LNCaP clone FGC (cell line): Measurements from ENCODE around the gene MPHOSPH6.

ENCODE experiments used
- DNase-seq: peaks from one replicate; pipeline ENCODE4 v3.0.0-alpha.2; 2011; ENCODE audit warnings: low read depth
- H3K4me3 ChIP-seq: 2 replicates; pipeline ENCODE4 v1.5.1; 2011; ENCODE audit warnings: mild to moderate bottlenecking, low read depth, low read length, control low read depth
- TF ChIP-seq, protein P1 (sequence below): IDR thresholded peaks from 2 replicates; pipeline ENCODE4 v1.5.1; 2012; ENCODE audit warnings: mild to moderate bottlenecking; ENCODE audit not compliant: control insufficient read depth, insufficient read depth; ENCODE audit errors: extremely low read depth

MPHOSPH6 gene

DNA sequence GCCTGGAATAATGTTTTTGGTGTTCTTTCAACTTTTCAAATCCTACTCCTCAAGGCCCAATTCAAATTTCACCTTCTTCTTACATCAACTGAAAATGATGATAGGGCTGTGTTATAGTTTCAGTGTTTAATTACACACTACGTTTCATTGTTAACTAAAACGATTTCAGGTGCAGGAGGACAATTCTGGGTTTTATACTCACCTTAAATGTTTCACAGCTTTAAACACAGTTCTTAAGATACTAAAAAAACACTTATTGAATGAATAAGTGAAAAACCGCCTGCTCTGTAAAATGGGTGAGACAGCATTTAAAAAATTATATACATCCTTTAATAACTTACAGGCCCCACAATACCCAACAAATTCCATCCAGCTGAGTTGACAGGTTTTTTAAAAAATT lies 6.2 kb upstream of the MPHOSPH6 start:
- H3K4me3 ChIP-seq, result no peak overlapping the region
- TF ChIP-seq, protein P1, sequence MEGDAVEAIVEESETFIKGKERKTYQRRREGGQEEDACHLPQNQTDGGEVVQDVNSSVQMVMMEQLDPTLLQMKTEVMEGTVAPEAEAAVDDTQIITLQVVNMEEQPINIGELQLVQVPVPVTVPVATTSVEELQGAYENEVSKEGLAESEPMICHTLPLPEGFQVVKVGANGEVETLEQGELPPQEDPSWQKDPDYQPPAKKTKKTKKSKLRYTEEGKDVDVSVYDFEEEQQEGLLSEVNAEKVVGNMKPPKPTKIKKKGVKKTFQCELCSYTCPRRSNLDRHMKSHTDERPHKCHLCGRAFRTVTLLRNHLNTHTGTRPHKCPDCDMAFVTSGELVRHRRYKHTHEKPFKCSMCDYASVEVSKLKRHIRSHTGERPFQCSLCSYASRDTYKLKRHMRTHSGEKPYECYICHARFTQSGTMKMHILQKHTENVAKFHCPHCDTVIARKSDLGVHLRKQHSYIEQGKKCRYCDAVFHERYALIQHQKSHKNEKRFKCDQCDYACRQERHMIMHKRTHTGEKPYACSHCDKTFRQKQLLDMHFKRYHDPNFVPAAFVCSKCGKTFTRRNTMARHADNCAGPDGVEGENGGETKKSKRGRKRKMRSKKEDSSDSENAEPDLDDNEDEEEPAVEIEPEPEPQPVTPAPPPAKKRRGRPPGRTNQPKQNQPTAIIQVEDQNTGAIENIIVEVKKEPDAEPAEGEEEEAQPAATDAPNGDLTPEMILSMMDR, result no peak
- no peak for DNase-seq

DNA sequence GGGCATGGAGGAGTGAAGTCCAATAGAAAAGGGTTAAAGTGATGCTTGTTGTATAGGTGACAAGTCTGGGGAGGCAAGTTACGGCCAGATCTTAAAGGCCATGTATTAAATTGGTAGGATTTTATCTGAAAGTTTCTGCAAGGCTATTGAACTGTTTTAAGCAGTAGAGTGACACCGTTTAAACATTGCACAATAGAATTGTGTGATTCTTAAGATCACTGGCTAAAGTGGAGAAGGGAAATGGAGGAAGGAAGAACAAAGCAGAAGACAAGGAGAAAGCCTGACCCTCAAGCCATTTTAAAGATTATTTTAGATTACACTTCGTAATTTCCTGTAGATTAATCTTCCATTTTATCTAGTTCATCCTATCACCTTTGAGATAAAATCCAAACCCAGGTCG lies 5.6 kb upstream of the MPHOSPH6 start:
- no peak overlapping the region for H3K4me3 ChIP-seq
- DNase-seq, result no peak
- TF ChIP-seq, protein P1, result no peak

DNA sequence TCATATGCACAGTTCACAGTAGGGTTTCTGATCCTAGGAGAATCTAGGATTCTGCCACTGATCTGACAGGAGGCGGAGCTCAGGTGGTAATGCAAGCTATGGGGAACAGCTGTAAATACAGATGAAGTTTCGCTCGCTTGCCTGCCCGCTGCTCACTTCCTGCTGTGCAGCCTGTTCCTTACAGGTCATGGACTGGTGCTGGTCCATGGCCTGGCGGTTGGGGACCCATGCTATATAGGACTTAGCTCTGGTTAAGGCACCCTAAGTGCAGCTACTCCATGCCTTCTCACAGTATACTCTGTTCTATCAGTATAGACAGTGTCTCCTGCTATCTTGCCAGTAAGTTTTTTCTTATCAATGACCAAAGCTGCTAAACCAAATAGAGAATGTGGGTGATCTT lies 2.4 kb downstream of the MPHOSPH6 start:
- H3K4me3 ChIP-seq, result no peak overlapping the region
- TF ChIP-seq, protein P1, result no peak
- no peak for DNase-seq

DNA sequence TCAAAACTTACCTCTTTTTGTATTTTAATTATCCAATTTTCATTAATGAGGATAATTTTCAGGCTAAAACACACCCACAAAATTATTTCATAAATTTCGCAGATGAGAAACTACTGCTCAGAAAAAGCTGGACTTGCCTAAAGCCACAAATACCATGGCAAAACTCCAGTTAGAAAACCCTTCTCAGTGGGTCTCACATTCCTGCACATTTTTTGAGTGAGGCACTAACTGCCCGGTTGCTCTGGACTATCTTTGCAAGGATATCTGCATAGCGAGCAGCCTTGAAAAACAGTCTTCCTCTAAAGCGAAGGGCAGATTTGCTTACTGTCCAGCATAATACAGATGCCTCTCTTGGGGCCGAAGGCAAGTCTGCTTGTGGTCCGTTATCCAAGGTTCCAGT lies 9.8 kb downstream of the MPHOSPH6 start:
- no peak overlapping the region for H3K4me3 ChIP-seq
- TF ChIP-seq, protein P1, result no peak
- DNase-seq, result no peak

DNA sequence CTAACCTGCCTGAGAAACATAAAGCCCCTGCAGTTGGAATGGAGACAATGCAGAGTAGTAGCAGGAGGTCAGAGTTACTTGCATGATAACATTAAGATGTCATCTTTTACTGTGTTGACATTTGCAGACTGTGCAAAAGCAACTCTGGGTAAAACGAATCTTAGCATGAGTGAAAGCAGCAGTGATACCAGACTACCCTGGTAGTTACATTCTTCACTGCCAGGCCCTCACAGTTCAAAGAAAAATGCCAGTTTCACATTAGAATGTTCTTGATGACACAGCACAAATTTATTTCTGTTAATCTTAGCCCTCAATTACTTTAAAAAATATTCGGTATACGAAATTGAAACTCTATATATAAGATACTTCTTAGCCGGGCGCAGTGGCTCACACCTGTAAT lies 12.2 kb downstream of the MPHOSPH6 start:
- H3K4me3 ChIP-seq, result no peak overlapping the region
- DNase-seq, result no peak
- TF ChIP-seq, protein P1, result no peak

DNA sequence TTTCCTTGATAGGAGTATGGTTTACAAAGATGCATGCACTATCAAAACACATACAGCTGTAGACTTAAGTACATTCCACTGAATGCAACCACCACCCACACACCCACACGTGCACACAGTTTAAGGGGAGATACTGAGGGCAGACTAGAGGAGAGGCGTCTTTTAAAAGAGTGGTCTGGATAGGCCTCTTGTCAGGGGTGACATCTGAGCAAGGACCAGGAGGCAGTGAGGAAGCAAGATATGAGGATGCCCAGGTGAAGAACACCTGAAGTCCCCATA lies 12.6 kb downstream of the MPHOSPH6 start:
- no peak overlapping the region for H3K4me3 ChIP-seq
- DNase-seq, result no peak
- TF ChIP-seq, protein P1, result no peak

DNA sequence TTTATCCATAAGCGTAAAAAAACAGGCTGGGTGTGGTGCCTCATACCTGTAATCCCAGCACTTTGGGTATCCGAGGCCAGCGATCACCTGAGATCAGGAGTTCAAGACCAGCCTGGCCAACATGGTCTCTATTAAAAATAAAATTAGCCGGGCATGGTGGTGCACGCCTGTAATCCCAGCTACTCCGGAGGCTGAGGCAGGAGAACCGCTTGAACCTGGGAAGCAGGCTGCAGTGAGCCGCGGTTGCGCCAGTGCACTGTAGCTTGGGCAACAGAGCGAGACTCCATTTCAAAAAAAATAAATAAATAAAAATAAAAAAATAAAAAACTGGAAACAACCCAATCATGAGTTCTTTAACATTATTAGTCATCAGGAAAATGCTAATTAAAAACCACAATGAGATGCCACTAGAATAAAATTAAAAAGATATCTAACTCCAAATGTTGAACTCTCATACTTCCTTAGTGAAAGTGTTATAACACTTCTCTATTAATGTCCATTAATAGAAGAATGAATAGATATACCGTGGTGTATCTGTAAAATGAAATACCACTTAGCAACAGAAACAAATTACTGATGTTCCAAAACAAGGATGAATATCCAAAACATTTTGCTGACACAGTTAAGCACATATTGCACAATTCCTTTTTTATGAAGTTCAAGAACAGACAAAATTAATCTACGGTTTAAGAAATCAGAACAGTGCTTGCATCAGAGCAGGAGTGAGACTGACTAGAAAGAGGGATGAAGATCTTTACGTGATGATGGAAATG lies 13.1 kb downstream of the MPHOSPH6 start:
- no peak overlapping the region for H3K4me3 ChIP-seq
- DNase-seq, result no peak
- TF ChIP-seq, protein P1, result no peak
